ENCODE results near the gene SLC2A11.

The SLC2A11 gene

DNA sequence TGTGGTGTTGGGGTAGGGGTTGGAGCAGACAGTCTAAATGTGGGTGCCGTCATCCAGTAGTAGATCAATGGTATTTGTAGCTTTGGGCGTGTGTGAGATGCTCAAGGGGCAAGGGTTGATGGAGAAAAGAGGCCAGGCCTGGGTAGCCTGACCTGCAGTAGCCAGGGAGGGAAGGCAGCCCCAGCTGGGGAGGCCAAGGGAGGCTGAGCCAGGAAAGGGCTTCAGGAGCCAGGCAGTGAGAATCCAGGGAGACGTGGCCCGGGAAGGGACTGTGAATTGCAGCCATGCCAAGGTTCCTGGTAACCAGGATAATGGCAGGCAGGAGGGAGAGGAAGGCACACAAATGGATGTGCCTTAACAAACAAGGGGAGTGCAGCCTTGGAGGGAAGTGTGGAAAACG is 16.4 kb upstream of the SLC2A11 start:
- Histone ChIP-seq H3K27ac (no peak overlapping the region), H3K36me3 (peaks cover 2% of the 10 kb centered on the region), H3K4me3 (ENCODE audit: low read depth in 1 of 2, low read length in 1 of 2) (no peak overlapping the region), H3K4me1 (ENCODE audit: control insufficient read depth in 1 of 2, insufficient read depth in 1 of 2, low read depth in 1 of 2, low read length in 1 of 2) (peaks cover 14 to 21% of the 10 kb centered on the region in 2 experiments), H3K27me3 (no peaks in the 10 kb centered on the region), H3K9me3 (no peaks in the 10 kb centered on the region)
- TF ChIP-seq, protein P1, sequence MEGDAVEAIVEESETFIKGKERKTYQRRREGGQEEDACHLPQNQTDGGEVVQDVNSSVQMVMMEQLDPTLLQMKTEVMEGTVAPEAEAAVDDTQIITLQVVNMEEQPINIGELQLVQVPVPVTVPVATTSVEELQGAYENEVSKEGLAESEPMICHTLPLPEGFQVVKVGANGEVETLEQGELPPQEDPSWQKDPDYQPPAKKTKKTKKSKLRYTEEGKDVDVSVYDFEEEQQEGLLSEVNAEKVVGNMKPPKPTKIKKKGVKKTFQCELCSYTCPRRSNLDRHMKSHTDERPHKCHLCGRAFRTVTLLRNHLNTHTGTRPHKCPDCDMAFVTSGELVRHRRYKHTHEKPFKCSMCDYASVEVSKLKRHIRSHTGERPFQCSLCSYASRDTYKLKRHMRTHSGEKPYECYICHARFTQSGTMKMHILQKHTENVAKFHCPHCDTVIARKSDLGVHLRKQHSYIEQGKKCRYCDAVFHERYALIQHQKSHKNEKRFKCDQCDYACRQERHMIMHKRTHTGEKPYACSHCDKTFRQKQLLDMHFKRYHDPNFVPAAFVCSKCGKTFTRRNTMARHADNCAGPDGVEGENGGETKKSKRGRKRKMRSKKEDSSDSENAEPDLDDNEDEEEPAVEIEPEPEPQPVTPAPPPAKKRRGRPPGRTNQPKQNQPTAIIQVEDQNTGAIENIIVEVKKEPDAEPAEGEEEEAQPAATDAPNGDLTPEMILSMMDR (IDR thresholded peaks at IDR 0.05) = no peak

DNA sequence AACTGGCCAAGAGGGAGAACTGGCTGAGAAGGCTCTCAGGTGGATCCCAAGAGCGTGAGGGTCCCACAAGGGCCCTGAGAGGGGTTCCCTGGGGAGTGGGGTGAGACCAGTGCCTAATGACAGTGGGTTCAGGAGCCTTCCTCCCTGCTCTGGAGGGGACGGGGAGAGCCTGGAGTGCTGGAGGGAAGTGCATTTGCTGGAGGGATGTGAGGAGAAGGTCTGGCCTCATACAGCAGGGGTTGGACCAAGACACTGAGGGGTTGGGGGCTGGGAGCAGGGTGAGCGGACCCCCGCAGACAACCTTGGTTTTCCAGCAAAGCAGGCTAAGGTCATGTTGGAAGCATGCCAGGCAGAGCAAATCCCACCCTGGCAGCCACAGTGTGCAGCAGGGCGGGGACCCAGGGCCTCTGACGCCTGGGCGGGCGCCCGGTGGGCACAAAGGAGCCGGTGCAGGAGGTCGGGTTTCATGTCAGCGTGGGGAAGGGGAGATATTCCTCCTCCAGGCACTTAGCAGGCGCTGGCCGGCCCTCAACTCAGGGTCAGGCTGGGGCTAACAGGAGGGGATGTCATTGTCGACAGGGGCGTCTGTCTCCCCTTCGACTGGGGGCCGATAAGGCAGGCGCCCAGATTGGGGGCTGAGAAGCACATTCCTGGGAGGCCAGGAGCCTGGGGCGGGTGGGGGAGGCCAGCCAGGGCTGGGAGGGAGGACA is 15.8 kb upstream of the SLC2A11 start:
- Histone ChIP-seq H3K36me3 (no peaks in the 10 kb centered on the region), H3K9me3 (no peaks in the 10 kb centered on the region), H3K27ac (no peak overlapping the region), H3K4me1 (ENCODE audit: control insufficient read depth in 1 of 2, insufficient read depth in 1 of 2, low read depth in 1 of 2, low read length in 1 of 2) (peaks cover 14 to 21% of the 10 kb centered on the region in 2 experiments), H3K4me3 (ENCODE audit: low read depth in 1 of 2, low read length in 1 of 2) (no peak overlapping the region), H3K27me3 (no peaks in the 10 kb centered on the region)
- TF ChIP-seq, protein P1 (IDR thresholded peaks at IDR 0.05) = no peak

DNA sequence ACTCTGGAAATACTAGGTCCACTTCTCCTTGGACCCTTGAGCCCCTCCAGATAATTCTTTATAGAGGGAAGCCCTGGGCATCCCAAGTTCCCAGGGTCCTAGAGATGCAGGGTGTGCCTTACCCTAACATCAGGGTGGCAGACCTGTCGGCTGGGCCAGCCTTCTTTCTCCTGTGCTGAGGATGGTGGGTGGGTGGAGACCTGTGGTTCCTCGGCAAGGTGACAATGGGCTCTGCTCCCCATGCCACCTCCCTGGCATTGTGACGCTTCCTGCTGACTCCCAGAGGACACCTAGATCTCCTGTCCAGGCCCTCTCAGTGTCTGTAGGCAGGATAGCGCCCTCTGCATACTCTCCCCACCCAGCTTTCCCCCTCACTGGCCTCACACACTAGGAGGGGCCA is 15.1 kb upstream of the SLC2A11 start:
- Histone ChIP-seq H3K27me3 (no peaks in the 10 kb centered on the region), H3K9me3 (no peaks in the 10 kb centered on the region), H3K4me1 (ENCODE audit: control insufficient read depth in 1 of 2, insufficient read depth in 1 of 2, low read depth in 1 of 2, low read length in 1 of 2) (peaks cover 14 to 21% of the 10 kb centered on the region in 2 experiments), H3K4me3 (ENCODE audit: low read depth in 1 of 2, low read length in 1 of 2) (no peak overlapping the region), H3K36me3 (no peaks in the 10 kb centered on the region), H3K27ac (no peak overlapping the region)
- TF ChIP-seq, protein P1 (IDR thresholded peaks at IDR 0.05) = no peak

DNA sequence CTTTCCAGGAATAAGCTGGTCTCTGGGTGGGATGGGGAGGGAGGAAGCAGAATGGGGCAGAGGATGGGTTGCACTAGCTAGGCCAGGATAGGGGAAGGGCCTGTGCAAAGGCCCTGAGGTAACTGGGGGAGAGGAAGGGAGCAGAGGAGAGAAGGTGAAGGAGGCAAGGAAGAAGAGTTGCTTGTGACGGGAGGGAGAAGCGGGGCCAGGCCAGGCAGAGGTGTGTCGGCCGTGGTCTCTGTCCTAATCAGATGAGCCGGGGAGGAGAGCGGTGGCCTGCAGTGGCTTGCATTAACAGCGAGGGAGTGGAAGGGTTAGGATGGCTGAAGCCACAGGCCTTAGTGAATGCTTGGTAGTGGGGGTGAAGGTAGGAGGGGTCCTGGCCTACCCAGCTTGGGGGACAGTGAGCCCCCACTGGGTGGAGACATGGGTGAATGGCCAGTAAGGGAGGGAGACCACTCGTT is 12.9 kb upstream of the SLC2A11 start:
- TF ChIP-seq, protein P1 (IDR thresholded peaks at IDR 0.05) = no peak
- Histone ChIP-seq H3K9me3 (no peaks in the 10 kb centered on the region), H3K27me3 (peaks cover 7% of the 10 kb centered on the region), H3K36me3 (no peaks in the 10 kb centered on the region), H3K4me3 (ENCODE audit: low read depth in 1 of 2, low read length in 1 of 2) (no peak overlapping the region), H3K4me1 (ENCODE audit: control insufficient read depth in 1 of 2, insufficient read depth in 1 of 2, low read depth in 1 of 2, low read length in 1 of 2) (peaks cover 7 to 8% of the 10 kb centered on the region in 2 experiments), H3K27ac (no peak overlapping the region)

DNA sequence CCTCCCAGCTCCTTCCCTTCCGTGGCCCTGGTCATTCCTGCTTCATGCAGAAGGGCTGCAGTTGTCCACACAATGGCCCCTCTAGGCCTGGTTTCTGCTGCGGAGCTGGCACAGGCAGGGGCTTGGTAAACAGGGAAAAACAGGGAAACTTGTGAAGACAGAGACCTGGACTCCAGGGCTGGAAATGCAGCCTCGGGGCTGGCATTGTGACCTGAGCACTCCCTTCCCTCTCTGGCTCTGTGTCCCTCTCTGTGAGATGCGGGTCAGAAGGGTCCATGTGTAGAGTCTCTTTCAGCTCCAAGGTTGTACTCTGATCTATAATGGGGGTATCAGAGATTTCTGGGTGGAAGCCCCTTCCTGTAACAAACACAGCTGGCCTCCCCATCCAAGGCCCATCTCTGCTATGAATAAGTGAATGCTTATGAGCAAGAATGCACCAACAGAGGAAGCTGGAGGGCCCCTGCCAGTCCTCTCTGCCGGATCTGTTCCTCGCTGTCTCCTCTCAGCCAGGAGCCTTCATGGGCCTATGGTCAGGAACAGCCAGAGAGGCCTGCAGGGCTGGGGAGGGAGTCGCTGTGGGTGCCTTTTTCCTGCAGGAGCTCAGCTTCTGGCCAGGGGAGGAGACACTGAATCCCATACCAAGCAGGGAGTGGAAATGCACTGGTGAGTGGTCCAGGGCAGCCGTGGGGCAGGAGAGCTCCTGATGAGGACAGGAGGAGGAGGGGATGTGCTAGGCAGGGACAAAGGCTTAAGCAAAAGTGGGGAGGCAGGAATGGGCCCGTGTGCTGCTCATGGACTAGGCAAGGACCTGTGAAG is 12.2 kb upstream of the SLC2A11 start:
- H3K9me3 ChIP-seq = no peaks in the 10 kb centered on the region
- TF ChIP-seq, protein P1 (IDR thresholded peaks at IDR 0.05) = no peak
- H3K27ac ChIP-seq = no peak overlapping the region
- H3K4me1 ChIP-seq (ENCODE audit: control insufficient read depth in 1 of 2, insufficient read depth in 1 of 2, low read depth in 1 of 2, low read length in 1 of 2) = peaks cover 7 to 8% of the 10 kb centered on the region in 2 experiments
- H3K36me3 ChIP-seq = no peaks in the 10 kb centered on the region
- H3K27me3 ChIP-seq = peaks cover 13% of the 10 kb centered on the region
- no peak overlapping the region for H3K4me3 ChIP-seq (ENCODE audit: low read depth in 1 of 2, low read length in 1 of 2)
